Measurements from ENCODE around the gene ZNF22. TPM values are rescaled to one million over a fixed set of nuclear protein-coding genes. Genes with fewer than 3 reads are reported as not detected.

The ZNF22 gene
- total RNA-seq, 1 experiment from 2014 or later = 13.5 TPM

- Histone ChIP-seq H3K9me3 (ENCODE audit: control insufficient read depth in 1 of 2, insufficient read depth in 1 of 2, low read depth in 1 of 2, low read length in 2 of 2) (no peaks in the 10 kb centered on the region), H2AFZ (ENCODE audit: low read depth, low read length, poor library complexity, severe bottlenecking) (no peak overlapping the region), H3K27ac (ENCODE audit: low read depth, low read length) (no peak overlapping the region), H4K20me1 (ENCODE audit: insufficient read depth) (no peaks in the 10 kb centered on the region), H3K9me2 (ENCODE audit: insufficient read depth) (no peaks in the 10 kb centered on the region), H3K36me3 (ENCODE audit: control insufficient read depth in 1 of 2, insufficient read depth in 2 of 2, low read length in 2 of 2) (no peaks in the 10 kb centered on the region), H3K4me3 (replicated peaks in 1 of 2; ENCODE audit: low read depth in 1 of 2, low read length in 2 of 2) (no peak overlapping the region), H3K27me3 (ENCODE audit: insufficient read depth, low read length) (no peaks in the 10 kb centered on the region), H3K4me2 (ENCODE audit: low read length) (no peak overlapping the region), H3K79me2 (ENCODE audit: insufficient read depth, low read length) (peaks cover 25% of the 10 kb centered on the region), H3K9ac (ENCODE audit: low read length) (no peak overlapping the region), H3K4me1 (ENCODE audit: control insufficient read depth in 1 of 2, insufficient read depth in 2 of 2, low read length in 2 of 2) (peaks cover 0 to 9% of the 10 kb centered on the region in 2 experiments; a peak in 2 of 4 replicates)
- DNase-seq (ENCODE audit: low read depth, low spot score) (no peak), ATAC-seq (no peak)
- no peak for TF ChIP-seq CEBPB (IDR thresholded peaks at IDR 0.05; ENCODE audit: low read depth)
- no peak for TF ChIP-seq POLR2A (IDR thresholded peaks at IDR 0.05; ENCODE audit: borderline replicate concordance, extremely low read depth, insufficient read depth, insufficient read length)
- no peak for TF ChIP-seq REST (IDR thresholded peaks at IDR 0.05; ENCODE audit: low read depth)
- no peak for TF ChIP-seq EGR1 (IDR thresholded peaks at IDR 0.05; ENCODE audit: low read depth)
- TF ChIP-seq EZH2 (IDR thresholded peaks at IDR 0.05) = no peak
- no peak for TF ChIP-seq ZNF274 (IDR thresholded peaks at IDR 0.05; ENCODE audit: low read depth, low read length)
- TF ChIP-seq EZH2phosphoT487 (IDR thresholded peaks at IDR 0.05; ENCODE audit: borderline replicate concordance) = no peak
- no peak for TF ChIP-seq ZBTB33 (IDR thresholded peaks at IDR 0.05; ENCODE audit: extremely low read depth, insufficient replicate concordance, low read length)
- ChIA-PET RAD21 (ENCODE audit: low non-redundant PET in 1 of 2, low total read pairs in 2 of 2, uncharacterized antibody in 2 of 2, unreplicated experiment in 2 of 2) (no interaction called here), CTCF (no interaction called here), POLR2A (no interaction called here)
- intact Hi-C loops (cut with micrococcal nuclease) = loop anchor here (5.0 to 10.0 kb wide), 4 partner anchors 230 to 1220 kb away; no protein-coding TSS in a partner anchor
- no TSS peak for BruUV-seq (replicated peaks)
These were observed 4.6 kb downstream of the ZNF22 start for GRCh38 chr10:45005284-45005683.
